Nephron (organoid): ENCODE measurements around the gene GPR162.

Experiments used
- H3K27ac Mint-ChIP-seq, 3 experiments: 2 replicates each; pipeline ENCODE4 v1.8.0; 2020; ENCODE audit warnings: mixed read lengths in 3 of 3, mild to moderate bottlenecking in 2 of 3, moderate library complexity in 1 of 3
- H3K27me3 Mint-ChIP-seq: 2 replicates; pipeline ENCODE4 v1.8.0; 2021; ENCODE audit warnings: low read depth, mild to moderate bottlenecking, moderate library complexity, mixed read lengths
- H3K36me3 Mint-ChIP-seq: 2 replicates; pipeline ENCODE4 v1.8.0; 2020; ENCODE audit warnings: low read depth, mixed read lengths
- H3K4me1 Mint-ChIP-seq: 2 replicates; pipeline ENCODE4 v1.8.0; 2020; ENCODE audit warnings: mixed read lengths
- H3K4me3 Mint-ChIP-seq, 3 experiments: 2 replicates each; pipeline ENCODE4 v1.8.0; 2020; ENCODE audit warnings: mild to moderate bottlenecking in 3 of 3, mixed read lengths in 3 of 3, moderate library complexity in 2 of 3
- H3K9me3 Mint-ChIP-seq: 2 replicates; pipeline ENCODE4 v1.8.0; 2020; ENCODE audit warnings: mixed read lengths
- CTCF ChIP-seq, 3 experiments: fragments of 200-600 bp; sonication (generic); IDR thresholded peaks; one replicate each; pipeline ENCODE4 v1.5.0; 2021; ENCODE audit warnings: antibody characterized with exemption in 3 of 3; ENCODE audit not compliant: unreplicated experiment in 3 of 3

GPR162 gene

GRCh38 chr12:6786416-6787094 is 35.1 kb upstream of the GPR162 start:
- no peak for TF ChIP-seq CTCF (IDR thresholded peaks at IDR 0.05; ENCODE audit: unreplicated experiment in 3 of 3)

GRCh38 chr12:6787309-6787708 is 34.3 kb upstream of the GPR162 start:
- Mint-ChIP-seq H3K27me3 (peaks cover 3% of the 10 kb centered on the region), H3K4me1 (peaks cover 16% of the 10 kb centered on the region), H3K27ac (peak overlapping the region in 2 of 3 experiments; percentile 61 to 75), H3K9me3 (no peaks in the 10 kb centered on the region), H3K4me3 (no peak overlapping the region), H3K36me3 (no peaks in the 10 kb centered on the region)
- no peak for TF ChIP-seq CTCF (IDR thresholded peaks at IDR 0.05; ENCODE audit: unreplicated experiment in 3 of 3)

More at GRCh38 chr12:6786416-6787094, 35.1 kb upstream of the GPR162 start:
- peaks cover 13% of the 10 kb centered on the region for H3K4me1 Mint-ChIP-seq
- H3K36me3 Mint-ChIP-seq, result no peaks in the 10 kb centered on the region
- peak overlapping the region in 2 of 3 experiments; percentile 61 to 75 for H3K27ac Mint-ChIP-seq
- H3K27me3 Mint-ChIP-seq, result peaks cover 3% of the 10 kb centered on the region
- no peak overlapping the region for H3K4me3 Mint-ChIP-seq
- H3K9me3 Mint-ChIP-seq, result no peaks in the 10 kb centered on the region

GRCh38 chr12:6788972-6789924 is 32.4 kb upstream of the GPR162 start, which contains the start of gene CD4:
TSS of gene CD4 (plus strand) at chr12:6789528. CDS start at chr12:6800139, 10,611 bp downstream.
- Mint-ChIP-seq H3K27ac (peak within 1 kb of the TSS; percentile 33 to 44 (median 39)), H3K36me3 (no peaks in the 10 kb centered on the region), H3K27me3 (peaks cover 3% of the 10 kb centered on the region), H3K9me3 (no peaks in the 10 kb centered on the region), H3K4me1 (peaks cover 25% of the 10 kb centered on the region), H3K4me3 (peak within 1 kb of the TSS in 2 of 3 experiments; percentile 19 to 52)
- no peak for TF ChIP-seq CTCF (IDR thresholded peaks at IDR 0.05; ENCODE audit: unreplicated experiment in 3 of 3)

- no peaks in the 10 kb centered on the region for H3K9me3 Mint-ChIP-seq
- no peaks in the 10 kb centered on the region for H3K27me3 Mint-ChIP-seq
- H3K4me1 Mint-ChIP-seq, result peaks cover 25% of the 10 kb centered on the region
- peak overlapping the region in 1 of 3 experiments; percentile 22 for H3K4me3 Mint-ChIP-seq
- H3K36me3 Mint-ChIP-seq, result no peaks in the 10 kb centered on the region
- TF ChIP-seq CTCF (IDR thresholded peaks at IDR 0.05; ENCODE audit: unreplicated experiment in 3 of 3), result no peak
- H3K27ac Mint-ChIP-seq, result peak overlapping the region; percentile 39 to 67 (median 44)
Measured at GRCh38 chr12:6790496-6791150, 31.0 kb upstream of the GPR162 start.

- peak overlapping the region; percentile 96 to 98 (median 97) for H3K27ac Mint-ChIP-seq
- TF ChIP-seq CTCF (IDR thresholded peaks at IDR 0.05; ENCODE audit: unreplicated experiment in 3 of 3), result no peak
- H3K4me3 Mint-ChIP-seq, result peak overlapping the region; percentile 60 to 69 (median 65)
- H3K27me3 Mint-ChIP-seq, result no peaks in the 10 kb centered on the region
- peaks cover 25% of the 10 kb centered on the region for H3K4me1 Mint-ChIP-seq
- H3K36me3 Mint-ChIP-seq, result no peaks in the 10 kb centered on the region
- H3K9me3 Mint-ChIP-seq, result no peaks in the 10 kb centered on the region
Measured at GRCh38 chr12:6791931-6792520, 29.6 kb upstream of the GPR162 start.
